ENCODE measurements around the gene AS3MT.
"Not testable (repeated sequence)": the region's sequence is repeated elsewhere in the genome, so short reads cannot be mapped to it uniquely, and the experiment has no call there.

Gene AS3MT, protein sequence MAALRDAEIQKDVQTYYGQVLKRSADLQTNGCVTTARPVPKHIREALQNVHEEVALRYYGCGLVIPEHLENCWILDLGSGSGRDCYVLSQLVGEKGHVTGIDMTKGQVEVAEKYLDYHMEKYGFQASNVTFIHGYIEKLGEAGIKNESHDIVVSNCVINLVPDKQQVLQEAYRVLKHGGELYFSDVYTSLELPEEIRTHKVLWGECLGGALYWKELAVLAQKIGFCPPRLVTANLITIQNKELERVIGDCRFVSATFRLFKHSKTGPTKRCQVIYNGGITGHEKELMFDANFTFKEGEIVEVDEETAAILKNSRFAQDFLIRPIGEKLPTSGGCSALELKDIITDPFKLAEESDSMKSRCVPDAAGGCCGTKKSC

DNA sequence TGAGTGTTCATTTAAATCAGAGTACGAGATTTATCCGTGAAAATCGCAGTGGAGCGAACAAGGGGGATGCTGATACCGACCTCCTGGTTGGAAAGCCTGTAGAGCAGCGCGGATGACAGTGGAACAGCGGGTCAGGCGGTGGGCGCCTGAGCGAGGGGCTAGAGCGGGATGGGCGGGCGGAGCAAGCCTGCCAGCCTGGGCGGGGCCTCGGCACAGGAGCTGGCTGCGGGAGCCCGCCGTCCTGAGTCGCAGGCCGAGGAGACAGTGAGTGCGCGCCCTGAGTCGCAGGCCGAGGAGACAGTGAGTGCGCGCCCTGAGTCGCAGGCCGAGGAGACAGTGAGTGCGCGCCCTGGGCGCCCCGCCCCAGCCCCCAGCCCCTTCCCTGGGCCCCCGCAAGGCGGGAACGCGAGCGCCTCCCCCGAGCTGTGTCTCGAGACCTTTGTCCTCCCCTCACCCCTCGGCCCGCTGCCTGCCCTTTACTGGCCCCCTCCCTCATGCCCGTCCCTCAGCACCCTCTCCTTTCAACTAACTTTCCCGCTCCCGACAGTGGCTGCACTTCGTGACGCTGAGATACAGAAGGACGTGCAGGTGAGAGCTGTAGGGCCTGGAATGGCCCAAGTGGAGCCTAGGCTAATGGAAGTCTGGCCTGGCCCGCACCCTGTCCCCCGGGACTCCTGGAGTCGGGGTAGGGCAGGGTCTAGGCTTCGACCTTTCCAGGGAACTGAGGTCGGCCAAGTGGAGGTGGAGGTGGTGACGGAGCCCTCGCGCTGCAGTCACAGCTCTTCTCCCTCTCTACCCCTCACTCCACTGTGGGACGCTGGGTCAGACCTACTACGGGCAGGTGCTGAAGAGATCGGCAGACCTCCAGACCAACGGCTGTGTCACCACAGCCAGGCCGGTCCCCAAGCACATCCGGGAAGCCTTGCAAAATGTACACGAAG, at the start of gene AS3MT:
TSS of gene AS3MT (plus strand) at position 213 of the 941 bp plus-strand sequence. CDS start at position 336, 123 bp downstream.
- DNase-seq (ENCODE audit: low read depth), result no peak

DNA sequence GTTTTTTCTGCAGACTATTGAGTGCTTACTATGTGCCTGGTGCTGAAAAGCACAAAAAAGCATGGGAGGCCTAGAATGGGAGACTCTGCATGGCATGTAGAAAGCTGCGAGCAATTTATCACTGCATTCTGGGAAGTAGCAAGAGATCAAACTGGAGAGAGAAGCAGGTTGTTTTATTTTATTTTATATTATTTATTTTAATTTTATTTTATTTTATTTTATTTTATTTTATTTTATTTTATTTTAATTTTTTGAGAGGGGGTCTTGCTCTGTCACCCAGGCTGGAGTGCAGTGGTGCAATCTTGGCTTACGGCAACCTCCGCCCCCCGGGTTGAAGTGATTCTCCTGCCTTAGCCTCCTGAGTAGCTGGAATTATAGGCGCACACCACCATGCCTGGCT, 49.3 kb upstream of the AS3MT start:
- DNase-seq (ENCODE audit: low read depth), result not testable (repeated sequence)

- DNase-seq (ENCODE audit: low read depth), result no peak
Measured at GRCh38 chr10:102822222-102822621, 47.0 kb upstream of the AS3MT start.

DNA sequence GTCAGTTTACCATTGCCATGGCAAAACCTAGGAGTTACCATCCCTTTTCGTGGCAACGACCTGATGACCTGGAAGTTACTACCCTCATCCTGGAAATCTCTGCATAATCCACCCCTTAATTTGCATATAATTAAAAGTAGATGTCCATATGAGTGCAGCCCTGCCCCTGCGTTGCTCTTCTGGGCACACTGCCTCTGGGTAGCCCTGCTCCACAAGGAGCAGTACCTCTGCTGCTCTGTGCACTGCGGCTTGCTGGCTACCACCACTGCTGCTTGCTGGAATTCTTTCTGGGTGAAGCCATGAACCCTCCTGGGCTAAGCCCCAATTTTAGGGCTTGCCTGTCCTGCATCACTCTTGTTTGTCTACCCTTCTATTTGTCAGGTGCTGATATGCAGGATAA, 44.6 kb upstream of the AS3MT start:
- no peak for DNase-seq (ENCODE audit: low read depth)

- DNase-seq (ENCODE audit: low read depth), result no peak
Measured at GRCh38 chr10:102826148-102826796, 43.0 kb upstream of the AS3MT start.

DNA sequence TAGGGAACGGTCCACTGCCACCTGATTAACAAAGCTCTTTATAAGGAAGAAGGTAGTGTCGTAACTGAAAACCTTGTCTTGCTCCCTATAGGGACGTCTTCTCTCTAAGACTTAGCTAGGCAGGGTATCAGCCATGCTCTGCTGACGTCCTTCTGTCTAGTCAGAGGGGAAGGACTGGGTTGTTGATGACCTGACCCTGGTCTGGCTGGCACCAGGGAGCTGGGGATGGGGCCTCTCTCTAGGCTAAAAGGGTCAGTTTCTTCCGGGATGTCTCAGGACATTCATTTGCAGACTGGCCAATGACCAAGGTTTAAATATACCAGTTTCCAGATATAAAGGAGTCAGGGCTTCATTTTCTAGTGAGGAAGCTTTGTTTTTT, 41.7 kb upstream of the AS3MT start:
- no peak for DNase-seq (ENCODE audit: low read depth)

- no peak for DNase-seq (ENCODE audit: low read depth)
Measured at GRCh38 chr10:102831322-102832071, 37.8 kb upstream of the AS3MT start.

GRCh38 chr10:102832248-102832647, 37.0 kb upstream of the AS3MT start:
- no peak for DNase-seq (ENCODE audit: low read depth)

DNA sequence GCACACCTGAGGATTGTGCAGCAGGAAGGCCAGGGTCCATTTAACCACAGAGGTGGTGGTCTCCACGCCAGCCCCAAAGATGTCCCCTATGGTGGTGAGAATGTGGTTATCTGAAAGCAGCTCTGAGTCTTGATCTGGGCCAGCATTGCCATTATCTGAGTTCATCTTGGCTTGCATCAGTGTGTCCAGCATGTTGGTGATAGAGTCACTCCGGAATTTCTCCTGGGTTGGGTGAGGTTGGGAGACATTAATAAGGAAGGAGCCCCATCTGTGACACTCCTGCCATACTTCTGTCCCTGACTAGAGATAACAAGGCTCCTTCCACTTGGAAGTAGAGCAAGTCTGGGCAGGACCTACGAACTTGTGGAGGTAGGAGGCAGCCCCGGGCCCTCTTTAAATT, 36.3 kb upstream of the AS3MT start:
- no peak for DNase-seq (ENCODE audit: low read depth)

DNA sequence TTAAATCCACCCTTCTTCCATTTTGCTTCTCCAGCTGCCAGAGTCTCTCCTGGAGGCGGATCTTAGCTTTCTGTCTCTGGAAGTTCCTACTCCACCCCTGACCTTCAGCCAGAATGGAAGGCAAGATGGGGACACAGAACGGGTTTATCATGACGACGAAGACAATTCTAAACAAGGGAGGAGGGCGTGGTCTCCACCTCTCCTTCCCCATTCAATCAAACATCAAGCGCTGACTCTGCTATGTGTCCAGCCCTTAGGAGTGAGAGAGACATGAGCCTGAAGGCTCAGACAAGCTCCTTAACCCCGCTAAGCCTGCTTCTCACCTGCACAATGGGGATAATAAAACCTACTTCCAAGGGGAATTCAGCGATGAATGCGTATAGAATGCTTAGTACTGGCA, 35.1 kb upstream of the AS3MT start:
- DNase-seq (ENCODE audit: low read depth), result no peak

- peak; percentile 52 for DNase-seq (ENCODE audit: low read depth)
Measured at GRCh38 chr10:102835007-102835482, 34.2 kb upstream of the AS3MT start.

- no peak for DNase-seq (ENCODE audit: low read depth)
Measured at GRCh38 chr10:102837230-102837721, 32.0 kb upstream of the AS3MT start, which contains the start of gene CYP17A1. CYP17A1 (minus strand) TSS chr10:102837413; CDS start chr10:102837361, 52 bp downstream.

DNA sequence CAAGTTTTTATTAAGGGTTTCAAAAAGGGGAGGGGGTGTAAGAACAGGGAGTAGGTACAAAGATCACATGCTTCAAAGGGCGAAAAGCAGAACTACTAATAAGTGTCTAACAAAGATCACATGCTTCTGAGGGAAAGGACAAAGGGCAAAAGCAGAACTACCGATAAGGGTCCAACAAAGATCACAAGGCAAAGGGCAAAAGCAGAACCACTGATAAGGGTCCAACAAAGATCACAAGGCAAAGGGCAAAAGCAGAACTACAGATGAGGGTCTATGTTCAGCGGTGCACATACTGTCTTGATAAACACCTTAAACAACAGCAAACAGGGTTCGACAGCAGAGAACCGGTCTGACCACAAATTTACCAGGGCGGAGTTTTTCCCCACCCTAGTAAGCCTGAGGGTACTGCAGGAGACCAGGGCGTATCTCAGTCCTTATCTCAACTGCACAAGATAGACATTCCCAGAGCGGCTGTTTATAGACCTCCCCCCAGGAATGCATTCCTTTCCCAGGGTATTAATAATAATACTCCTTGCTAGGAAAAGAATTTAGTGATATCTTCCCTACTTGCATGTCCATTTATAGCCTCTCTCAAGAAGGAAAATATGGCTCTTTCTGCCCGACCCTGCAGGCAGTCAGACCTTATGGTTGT, 30.9 kb upstream of the AS3MT start:
- DNase-seq (ENCODE audit: low read depth), result not testable (repeated sequence)

GRCh38 chr10:102841827-102842345, 27.4 kb upstream of the AS3MT start:
- no peak for DNase-seq (ENCODE audit: low read depth)

GRCh38 chr10:102843139-102843538, 26.1 kb upstream of the AS3MT start:
- DNase-seq (ENCODE audit: low read depth), result not testable (repeated sequence)

GRCh38 chr10:102844190-102844776, 25.0 kb upstream of the AS3MT start:
- not testable (repeated sequence) for DNase-seq (ENCODE audit: low read depth)

DNA sequence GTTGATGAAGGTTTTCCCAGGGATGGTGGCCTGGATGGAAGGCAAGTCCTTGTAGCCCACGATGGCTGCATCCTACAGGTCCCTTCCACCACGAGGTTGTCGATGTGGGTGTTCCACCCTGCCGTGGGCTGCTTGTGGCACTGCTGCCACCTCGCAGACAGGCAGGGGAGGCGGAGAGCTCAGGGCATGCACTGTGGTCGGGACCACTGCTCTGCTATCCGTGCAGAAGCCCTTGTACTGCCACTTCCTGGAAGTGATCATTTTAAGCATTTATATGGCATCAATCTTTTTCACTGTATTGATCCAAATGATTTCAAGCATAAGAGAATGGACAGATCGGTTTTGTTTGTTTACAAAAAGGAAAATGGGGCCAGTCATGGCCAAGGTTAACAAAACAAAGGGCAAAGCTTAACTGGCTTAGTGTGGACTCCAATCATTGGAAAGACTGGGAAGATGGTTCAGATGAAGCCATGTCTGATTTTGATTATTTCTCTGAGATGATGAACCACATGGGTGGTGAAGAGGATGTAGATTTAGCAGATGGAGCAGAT, 23.8 kb upstream of the AS3MT start:
- no peak for DNase-seq (ENCODE audit: low read depth)

DNA sequence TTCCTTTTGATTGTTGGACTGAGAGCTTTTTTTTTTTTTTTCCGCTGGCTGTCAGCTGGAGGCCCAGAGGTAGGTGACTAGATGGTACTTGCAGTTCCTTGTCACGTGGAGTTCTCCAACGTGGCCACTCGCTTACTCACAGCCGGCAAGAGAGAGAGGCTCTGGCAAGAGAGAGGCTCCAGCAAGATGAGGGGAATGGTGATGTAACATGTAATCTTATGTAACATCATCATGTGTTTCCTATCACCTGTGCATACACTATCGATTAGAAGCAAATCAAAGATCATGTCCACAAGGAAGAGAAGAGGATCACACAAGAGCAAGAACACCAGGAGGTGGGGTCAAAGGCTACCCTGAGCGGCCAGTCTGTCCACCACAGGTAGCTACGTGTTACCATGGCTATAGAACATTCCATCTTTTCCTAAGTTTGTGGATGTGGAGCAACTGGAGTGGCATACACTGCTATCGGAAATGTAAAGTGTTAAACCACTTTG, 19.2 kb upstream of the AS3MT start:
- DNase-seq (ENCODE audit: low read depth), result no peak

GRCh38 chr10:102853237-102853636, 16.0 kb upstream of the AS3MT start:
- not testable (repeated sequence) for DNase-seq (ENCODE audit: low read depth)
